GM12864 (cell line): ENCODE data around the gene STXBP5.

ENCODE experiments used
- DNase-seq: peaks from one replicate; pipeline ENCODE4 v3.0.0-alpha.2; 2011; ENCODE audit warnings: low read depth
- H3K4me3 ChIP-seq: 2 replicates; pipeline ENCODE4 v1.5.1; 2011; ENCODE audit warnings: mild to moderate bottlenecking, low read depth, low read length, control low read depth
- CTCF ChIP-seq: IDR thresholded peaks from 2 replicates; pipeline ENCODE4 v1.5.1; 2011; ENCODE audit warnings: low read depth, mild to moderate bottlenecking, moderate library complexity, low read length, control low read depth, inconsistent platforms; ENCODE audit errors: missing control alignments

STXBP5 gene

DNA sequence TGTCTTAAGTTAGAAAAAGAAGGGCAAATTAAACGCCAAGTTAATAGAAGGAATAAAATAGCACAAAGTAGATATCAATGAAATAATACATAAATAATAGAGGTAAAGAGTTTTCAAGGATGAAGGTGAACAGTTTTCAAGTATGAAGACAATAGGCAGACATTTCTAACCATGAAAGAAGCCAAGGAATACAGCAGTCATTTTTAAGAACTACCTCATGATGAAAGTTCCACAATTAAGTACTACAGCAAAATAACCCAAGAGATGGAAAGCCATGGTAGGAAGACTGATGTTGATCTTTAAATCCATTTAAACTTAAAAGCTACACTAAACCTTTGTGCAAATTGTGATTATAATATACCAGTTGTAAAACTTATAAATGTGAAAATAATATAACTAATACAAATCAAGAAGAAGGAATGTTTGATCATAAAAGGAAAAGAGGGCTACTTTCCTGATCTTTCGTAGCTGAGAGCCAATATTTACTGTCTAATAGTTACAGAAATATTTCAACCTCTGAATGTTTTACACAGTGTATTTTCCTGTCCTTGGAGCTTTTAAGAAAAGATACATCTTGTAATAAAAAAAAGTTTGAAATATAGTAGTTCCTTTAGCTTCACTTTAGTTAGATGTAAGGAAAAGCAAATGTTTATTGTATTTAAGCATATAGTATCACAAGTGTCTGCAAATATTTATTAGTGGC is 143.1 kb downstream of the STXBP5 start:
- DNase-seq: no peak
- no peak overlapping the region for H3K4me3 ChIP-seq

GRCh38 chr6:147347882-147348575 is 143.8 kb downstream of the STXBP5 start:
- no peak overlapping the region for H3K4me3 ChIP-seq
- no peak for TF ChIP-seq CTCF
- DNase-seq: no peak

More for the DNA sequence above, 143.1 kb downstream of the STXBP5 start:
- no peak for TF ChIP-seq CTCF

DNA sequence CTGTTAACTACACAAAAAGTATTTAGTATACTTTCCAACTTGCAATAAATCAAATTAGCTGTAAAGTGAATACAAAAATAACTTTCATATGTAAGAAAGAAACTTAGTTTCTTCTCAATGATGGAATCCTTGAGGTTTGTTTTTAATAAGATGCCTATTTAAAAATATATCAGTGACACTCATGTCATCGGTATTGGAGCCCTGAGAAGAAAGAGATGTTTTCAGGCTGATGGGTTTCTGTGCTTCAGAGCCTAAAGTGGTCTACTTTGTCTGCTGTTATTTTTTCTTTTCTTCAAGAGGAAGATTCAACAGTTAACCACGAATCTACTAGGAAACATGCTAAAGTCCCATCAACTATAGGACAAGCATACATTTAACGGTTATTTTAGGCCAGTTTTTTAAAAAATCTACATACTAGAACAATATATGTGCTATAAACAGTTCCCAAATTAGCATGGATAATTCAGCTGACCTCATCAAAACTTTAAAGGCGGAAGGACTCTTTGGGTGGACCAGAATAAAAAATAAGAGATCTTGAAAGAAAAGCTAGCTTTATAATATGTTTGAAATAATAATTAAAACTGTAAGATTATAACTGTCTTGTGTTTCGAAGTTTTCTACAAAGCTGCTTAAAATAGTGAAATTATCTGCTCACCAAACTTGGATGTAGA is 157.2 kb downstream of the STXBP5 start:
- no peak for DNase-seq
- no peak for TF ChIP-seq CTCF
- no peak overlapping the region for H3K4me3 ChIP-seq

- TF ChIP-seq CTCF: no peak
- no peak for DNase-seq
- H3K4me3 ChIP-seq: no peak overlapping the region
Observed at GRCh38 chr6:147366290-147366689, 162.1 kb downstream of the STXBP5 start.

GRCh38 chr6:147371325-147371724 is 167.1 kb downstream of the STXBP5 start:
- DNase-seq: no peak
- no peak overlapping the region for H3K4me3 ChIP-seq
- no peak for TF ChIP-seq CTCF

DNA sequence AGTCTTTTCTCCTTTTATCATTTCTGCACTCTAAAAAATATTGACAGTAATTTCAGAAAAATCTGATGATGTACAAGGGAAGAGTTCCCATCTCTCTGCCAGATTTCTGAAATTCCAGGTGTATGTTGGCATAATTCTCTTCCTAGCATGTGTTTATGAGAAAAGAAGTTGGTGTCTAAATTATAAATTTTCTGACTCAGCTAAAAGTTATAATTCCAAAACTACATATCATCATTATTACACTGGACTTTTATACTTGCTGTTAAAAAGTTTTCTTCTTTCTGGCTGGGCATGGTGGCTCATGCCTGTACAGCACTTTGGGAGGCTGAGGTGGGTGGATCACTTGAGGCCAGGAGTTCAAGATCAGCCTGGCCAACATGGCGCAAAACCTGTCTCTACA is 168.6 kb downstream of the STXBP5 start:
- no peak for DNase-seq

More for the DNA sequence above, 168.6 kb downstream of the STXBP5 start:
- no peak overlapping the region for H3K4me3 ChIP-seq
- no peak for TF ChIP-seq CTCF
